WI38 (cell line): ENCODE data around the gene KLHDC1.

Source experiments
- H3K4me3 ChIP-seq: 2 replicates; pipeline ENCODE4 v1.5.1; 2011; ENCODE audit warnings: low read depth, mild to moderate bottlenecking, control low read depth, low read length
- TF ChIP-seq, protein P1 (sequence below): IDR thresholded peaks from 2 replicates; pipeline ENCODE4 v1.5.1; 2012; ENCODE audit warnings: low read depth, mild to moderate bottlenecking, control low read depth, low read length

The KLHDC1 gene

DNA sequence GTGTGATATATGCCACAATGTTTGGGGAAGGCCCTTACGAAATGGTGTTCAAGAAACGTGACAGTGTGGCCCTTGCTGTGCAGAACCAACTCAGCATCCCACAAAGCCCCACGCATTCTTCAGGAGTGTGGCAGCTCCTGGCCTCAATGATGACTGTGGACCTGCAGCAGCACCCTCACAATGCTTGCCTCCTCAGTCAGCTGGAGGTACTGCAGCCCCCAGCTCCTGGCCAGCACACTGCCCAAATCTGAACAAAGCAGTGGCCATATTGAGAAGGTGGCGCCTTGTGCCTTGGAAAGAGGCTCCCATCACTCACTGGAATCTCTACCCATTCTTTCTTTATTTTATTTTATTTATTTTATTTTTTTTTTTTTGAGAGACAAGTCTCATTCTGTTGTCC, 15.3 kb upstream of the KLHDC1 start:
- no peak overlapping the region for H3K4me3 ChIP-seq
- TF ChIP-seq, protein P1, sequence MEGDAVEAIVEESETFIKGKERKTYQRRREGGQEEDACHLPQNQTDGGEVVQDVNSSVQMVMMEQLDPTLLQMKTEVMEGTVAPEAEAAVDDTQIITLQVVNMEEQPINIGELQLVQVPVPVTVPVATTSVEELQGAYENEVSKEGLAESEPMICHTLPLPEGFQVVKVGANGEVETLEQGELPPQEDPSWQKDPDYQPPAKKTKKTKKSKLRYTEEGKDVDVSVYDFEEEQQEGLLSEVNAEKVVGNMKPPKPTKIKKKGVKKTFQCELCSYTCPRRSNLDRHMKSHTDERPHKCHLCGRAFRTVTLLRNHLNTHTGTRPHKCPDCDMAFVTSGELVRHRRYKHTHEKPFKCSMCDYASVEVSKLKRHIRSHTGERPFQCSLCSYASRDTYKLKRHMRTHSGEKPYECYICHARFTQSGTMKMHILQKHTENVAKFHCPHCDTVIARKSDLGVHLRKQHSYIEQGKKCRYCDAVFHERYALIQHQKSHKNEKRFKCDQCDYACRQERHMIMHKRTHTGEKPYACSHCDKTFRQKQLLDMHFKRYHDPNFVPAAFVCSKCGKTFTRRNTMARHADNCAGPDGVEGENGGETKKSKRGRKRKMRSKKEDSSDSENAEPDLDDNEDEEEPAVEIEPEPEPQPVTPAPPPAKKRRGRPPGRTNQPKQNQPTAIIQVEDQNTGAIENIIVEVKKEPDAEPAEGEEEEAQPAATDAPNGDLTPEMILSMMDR = no peak

DNA sequence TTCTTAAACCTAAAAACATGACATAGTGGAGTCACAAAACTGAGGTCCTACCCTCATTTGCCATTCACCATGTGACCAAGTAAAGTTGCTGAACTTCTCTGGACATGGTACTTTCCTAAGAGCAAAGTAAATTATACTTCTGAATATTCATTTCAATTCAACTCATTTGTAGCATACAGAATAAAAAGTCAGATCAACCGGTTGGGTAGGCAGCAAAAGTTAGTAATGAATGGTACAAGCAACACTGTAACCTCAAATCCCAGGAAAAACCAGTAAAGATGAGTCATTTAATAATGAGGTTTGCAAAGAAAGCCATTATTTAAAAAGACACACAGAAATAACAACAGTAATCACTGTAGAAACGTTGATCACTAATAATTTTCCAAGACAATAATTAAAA, 13.6 kb upstream of the KLHDC1 start:
- no peak overlapping the region for H3K4me3 ChIP-seq
- TF ChIP-seq, protein P1 = no peak

DNA sequence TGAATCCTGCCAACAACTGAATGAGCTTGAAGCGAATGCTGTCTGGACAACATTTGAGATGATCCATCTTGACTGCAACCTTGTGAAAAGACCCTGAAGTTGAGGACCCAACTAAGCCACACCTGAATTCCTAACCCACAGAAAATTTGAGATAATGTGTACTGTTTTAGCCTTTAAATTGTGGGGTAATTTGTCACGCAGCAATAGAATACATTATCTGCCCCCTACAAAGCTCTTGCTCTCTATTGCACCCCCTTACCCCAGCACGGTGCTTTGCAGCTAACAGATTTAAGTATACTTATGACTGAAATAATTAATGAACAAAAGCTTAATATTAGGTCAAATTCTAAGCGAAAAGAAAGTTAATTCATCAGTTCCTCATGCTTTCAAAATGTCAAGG, 6.5 kb upstream of the KLHDC1 start:
- TF ChIP-seq, protein P1 = no peak
- no peak overlapping the region for H3K4me3 ChIP-seq

DNA sequence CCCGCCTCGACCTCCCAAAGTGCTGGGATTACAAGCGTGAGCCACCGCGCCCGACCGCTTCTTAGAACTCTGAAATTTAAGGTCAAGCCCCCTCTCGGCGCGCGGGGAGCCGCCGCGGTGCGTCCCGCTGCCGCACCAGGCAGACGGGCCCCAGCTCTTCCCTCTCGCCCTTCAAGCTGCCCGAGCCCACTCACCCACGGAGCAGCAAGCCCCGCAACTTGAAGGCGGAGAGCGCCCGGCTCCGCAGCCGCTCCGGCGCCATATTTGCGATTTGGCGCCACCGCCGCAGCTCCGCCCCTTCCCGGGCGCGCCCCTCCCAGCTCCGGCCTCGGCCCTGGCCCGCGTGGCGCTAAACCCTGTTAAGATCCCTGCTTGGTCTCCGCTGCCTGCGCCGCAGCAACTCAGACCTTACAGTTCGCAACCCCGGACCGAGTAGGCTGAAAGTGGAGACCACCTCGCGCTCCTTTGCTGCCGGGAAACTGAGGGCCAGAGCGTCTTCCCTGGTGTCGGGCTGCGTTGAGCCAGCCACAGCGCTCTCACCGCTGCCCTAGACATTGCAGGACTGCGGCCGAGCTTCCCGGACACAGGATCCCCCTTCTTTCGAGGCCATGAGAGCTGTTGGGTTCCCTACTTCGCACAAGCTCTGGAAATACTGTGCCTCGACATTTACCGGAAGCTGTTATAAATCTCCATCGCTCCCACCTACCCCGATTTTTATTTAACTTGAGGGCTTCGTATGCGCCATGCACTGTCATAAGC, 4.8 kb upstream of the KLHDC1 start, which contains the start of gene POLE2:
Gene POLE2 (minus strand): TSS at position 273 of the 759 bp plus-strand sequence. CDS start 11 bp downstream, at position 262.
- TF ChIP-seq, protein P1 = no peak
- H3K4me3 ChIP-seq = peak within 1 kb of the TSS; percentile 75

DNA sequence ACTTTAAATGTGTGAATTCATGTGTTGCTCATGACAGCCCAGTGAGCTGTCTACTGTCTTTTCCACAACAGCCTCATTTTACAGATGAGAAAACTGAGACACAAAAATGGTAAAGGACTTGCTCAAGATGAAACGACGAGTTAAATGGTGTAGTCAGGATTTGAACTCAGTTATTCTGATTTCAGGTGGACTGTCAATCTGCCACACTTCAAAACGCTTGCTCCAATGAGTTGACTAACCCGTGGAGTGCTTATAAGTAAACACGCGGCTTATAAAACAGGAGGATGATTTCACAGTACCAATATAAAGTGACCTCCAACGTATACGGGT, 4.3 kb upstream of the KLHDC1 start:
- TF ChIP-seq, protein P1 = no peak
- no peak overlapping the region for H3K4me3 ChIP-seq

DNA sequence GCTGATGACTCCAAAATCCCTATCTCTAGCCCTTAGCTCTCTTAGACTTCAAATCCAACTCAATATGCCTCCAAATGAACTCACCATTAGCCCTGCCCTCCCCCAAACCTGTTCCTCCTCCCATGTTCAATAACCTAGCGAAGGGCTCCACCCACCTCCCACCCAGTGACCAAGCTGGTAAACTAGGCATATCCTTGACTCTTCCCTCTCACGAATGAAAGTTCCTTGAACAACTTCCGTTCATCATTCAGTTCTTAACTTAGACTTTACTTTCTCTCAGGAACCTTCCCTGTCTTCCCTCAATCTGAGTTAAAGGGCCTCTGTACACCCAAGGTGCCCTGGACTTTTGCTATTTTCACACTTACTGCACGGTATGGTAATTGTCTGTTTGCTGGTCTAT, 1.9 kb upstream of the KLHDC1 start:
- H3K4me3 ChIP-seq = no peak overlapping the region
- TF ChIP-seq, protein P1 = no peak

DNA sequence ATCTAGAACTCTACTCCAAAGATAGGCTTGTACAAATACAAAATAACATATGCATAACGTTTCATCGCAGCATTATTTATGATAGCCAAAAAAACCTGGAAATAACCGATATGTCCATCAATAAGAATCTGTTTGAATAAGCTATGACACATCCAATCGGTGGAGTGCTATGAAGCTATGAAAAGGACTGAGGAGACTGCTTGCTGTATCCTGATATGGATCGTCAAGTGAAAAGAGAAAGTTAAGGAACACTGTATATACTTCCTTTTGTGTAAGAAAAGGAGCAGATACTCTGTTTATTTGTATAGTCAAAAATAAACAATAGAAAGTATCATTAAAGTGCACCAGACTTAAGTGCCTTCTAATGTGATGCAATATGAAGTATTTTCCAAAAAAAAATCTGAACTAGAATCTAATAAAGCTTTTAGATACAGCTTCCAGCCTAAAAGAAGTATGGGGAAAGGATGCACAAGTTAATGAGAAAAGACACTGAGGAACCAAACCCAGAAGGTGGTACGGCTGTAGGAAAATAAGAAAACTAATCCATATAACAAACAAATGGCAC, 645 bp upstream of the KLHDC1 start:
- H3K4me3 ChIP-seq = peak overlapping the region; percentile 64
- TF ChIP-seq, protein P1 = no peak

DNA sequence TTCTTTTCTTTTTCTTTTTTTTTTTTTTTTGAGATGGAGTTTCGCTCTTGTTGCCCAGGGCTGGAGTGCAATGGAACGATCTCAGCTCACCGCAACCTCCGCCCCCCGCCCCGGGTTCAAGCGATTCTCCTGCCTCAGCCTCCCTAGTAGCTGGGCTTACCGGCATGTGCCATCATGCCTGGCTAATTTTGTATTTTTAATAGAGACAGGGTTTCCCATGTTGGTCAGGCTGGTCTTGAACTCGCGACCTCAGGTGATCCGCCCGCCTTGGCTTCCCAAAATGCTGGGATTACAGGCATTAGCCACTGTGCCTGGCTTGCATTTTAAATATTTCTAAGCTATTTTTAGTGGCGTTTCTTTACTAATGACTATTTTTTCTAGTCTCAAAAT, 810 bp downstream of the KLHDC1 start:
- H3K4me3 ChIP-seq = peak overlapping the region; percentile 64
